HEK293 (cell line): Measurements from ENCODE around the gene KRTAP10-11.

ENCODE experiments used
- CTCF ChIA-PET: fragments of 350-600 bp; formaldehyde crosslinking; extraction: SDS; loops from one replicate; lab custom pipeline; 2021; ENCODE audit warnings: antibody characterized with exemption; lab: Yijun Ruan, JAX
- POLR2A ChIA-PET: fragments of 300-600 bp; formaldehyde crosslinking; extraction: SDS; loops from one replicate; lab custom pipeline; 2020; ENCODE audit warnings: antibody characterized with exemption, inconsistent platforms; lab: Yijun Ruan, JAX
- H3K27ac ChIP-seq: fragments of 200-500 bp; sonication (Bioruptor generic); 2 replicates; pipeline ENCODE4 v1.5.1; 2014; ENCODE audit warnings: low read depth, low read length, control low read depth, inconsistent platforms; ENCODE audit errors: extremely low read depth
- H3K36me3 ChIP-seq, 2 experiments: fragments of 200-500 bp in 1 of 2; sonication (Bioruptor generic) in 1 of 2; 1 replicate in 1 of 2; 2 replicates in 1 of 2; pipeline ENCODE4 v1.5.1; 2014 to 2017; ENCODE audit warnings: inconsistent platforms in 2 of 2, low read length in 2 of 2; ENCODE audit not compliant: control insufficient read depth in 2 of 2, insufficient read depth in 1 of 2
- H3K4me1 ChIP-seq: fragments of 200-500 bp; sonication (Bioruptor generic); 2 replicates; pipeline ENCODE4 v1.5.1; 2014; ENCODE audit warnings: mild to moderate bottlenecking, low read length, inconsistent platforms; ENCODE audit not compliant: control insufficient read depth, insufficient read depth
- H3K4me3 ChIP-seq: 2 replicates; pipeline ENCODE4 v1.5.1; 2011; ENCODE audit warnings: low read depth, mild to moderate bottlenecking, control low read depth, low read length, moderate library complexity
- H3K9me3 ChIP-seq: fragments of 200-500 bp; sonication (Bioruptor generic); 2 replicates; pipeline ENCODE4 v1.5.1; 2014; ENCODE audit warnings: low read depth, low read length, inconsistent platforms; ENCODE audit not compliant: control insufficient read depth, insufficient read depth
- KLF1 ChIP-seq: fragments of 450-650 bp; formaldehyde crosslinking; IDR thresholded peaks from 2 replicates; pipeline ENCODE4 v1.5.1; 2016; ENCODE audit warnings: missing biosample characterization, missing genetic modification characterization
- KLF8 ChIP-seq: fragments of 450-650 bp; formaldehyde crosslinking; IDR thresholded peaks from 2 replicates; pipeline ENCODE4 v1.5.1; 2016; ENCODE audit warnings: missing biosample characterization, missing genetic modification characterization
- MYNN ChIP-seq: fragments of 450-650 bp; formaldehyde crosslinking; IDR thresholded peaks from 2 replicates; pipeline ENCODE4 v1.5.1; 2016; ENCODE audit warnings: missing biosample characterization, missing genetic modification characterization, borderline replicate concordance
- MZF1 ChIP-seq: fragments of 450-650 bp; formaldehyde crosslinking; IDR thresholded peaks from 2 replicates; pipeline ENCODE4 v1.5.1; 2017; ENCODE audit warnings: missing biosample characterization, missing genetic modification characterization, borderline replicate concordance
- OSR2 ChIP-seq: fragments of 450-650 bp; formaldehyde crosslinking; IDR thresholded peaks from 2 replicates; pipeline ENCODE4 v1.5.1; 2016; ENCODE audit warnings: missing biosample characterization, missing genetic modification characterization
- PRDM10 ChIP-seq: fragments of 450-650 bp; formaldehyde crosslinking; IDR thresholded peaks from 2 replicates; pipeline ENCODE4 v1.5.1; 2016; ENCODE audit warnings: missing biosample characterization, missing genetic modification characterization
- RBAK ChIP-seq: fragments of 450-650 bp; formaldehyde crosslinking; IDR thresholded peaks from 2 replicates; pipeline ENCODE4 v1.5.1; 2016; ENCODE audit warnings: missing biosample characterization, missing genetic modification characterization
- SALL2 ChIP-seq: fragments of 450-650 bp; formaldehyde crosslinking; IDR thresholded peaks from 2 replicates; pipeline ENCODE4 v1.5.0; 2017; ENCODE audit warnings: missing biosample characterization, mild to moderate bottlenecking, missing genetic modification characterization, borderline replicate concordance
- SP7 ChIP-seq: fragments of 450-650 bp; formaldehyde crosslinking; IDR thresholded peaks from 2 replicates; pipeline ENCODE4 v1.5.1; 2016; ENCODE audit warnings: missing biosample characterization, missing genetic modification characterization
- TCF7L2 ChIP-seq: IDR thresholded peaks from 2 replicates; pipeline ENCODE4 v1.6.1; 2011; ENCODE audit warnings: low read depth, mild to moderate bottlenecking, inconsistent platforms, low read length, moderate library complexity, borderline replicate concordance
- ZBTB20 ChIP-seq: fragments of 450-650 bp; formaldehyde crosslinking; IDR thresholded peaks from 2 replicates; pipeline ENCODE4 v1.5.1; 2016; ENCODE audit warnings: missing biosample characterization, missing genetic modification characterization
- ZBTB8A ChIP-seq: fragments of 450-650 bp; formaldehyde crosslinking; IDR thresholded peaks from 2 replicates; pipeline ENCODE4 v1.5.1; 2016; ENCODE audit warnings: missing biosample characterization, missing genetic modification characterization
- ZFHX2 ChIP-seq: fragments of 450-650 bp; formaldehyde crosslinking; conservative IDR thresholded peaks from 2 replicates; pipeline ENCODE4 v1.5.1; 2016; ENCODE audit warnings: missing biosample characterization, missing genetic modification characterization
- ZNF132 ChIP-seq: fragments of 450-650 bp; formaldehyde crosslinking; IDR thresholded peaks from 2 replicates; pipeline ENCODE4 v1.5.1; 2017; ENCODE audit warnings: missing biosample characterization, missing genetic modification characterization, borderline replicate concordance
- ZNF133 ChIP-seq: fragments of 450-650 bp; formaldehyde crosslinking; IDR thresholded peaks from 2 replicates; pipeline ENCODE4 v1.5.1; 2016; ENCODE audit warnings: missing biosample characterization, missing genetic modification characterization
- ZNF140 ChIP-seq: fragments of 450-650 bp; formaldehyde crosslinking; IDR thresholded peaks from 2 replicates; pipeline ENCODE4 v1.5.1; 2016; ENCODE audit warnings: missing biosample characterization, missing genetic modification characterization
- ZNF184 ChIP-seq: fragments of 450-650 bp; IDR thresholded peaks from 2 replicates; pipeline ENCODE4 v1.5.1; 2018; ENCODE audit warnings: missing biosample characterization, mild to moderate bottlenecking, missing genetic modification characterization
- ZNF211 ChIP-seq: fragments of 450-650 bp; formaldehyde crosslinking; IDR thresholded peaks from 2 replicates; pipeline ENCODE4 v1.5.1; 2016; ENCODE audit warnings: low read depth, missing biosample characterization, missing genetic modification characterization
- ZNF280C ChIP-seq: fragments of 450-650 bp; formaldehyde crosslinking; IDR thresholded peaks from 2 replicates; pipeline ENCODE4 v1.5.1; 2016; ENCODE audit warnings: missing biosample characterization, missing genetic modification characterization
- ZNF302 ChIP-seq: fragments of 450-650 bp; formaldehyde crosslinking; IDR thresholded peaks from 2 replicates; pipeline ENCODE4 v1.5.1; 2016; ENCODE audit warnings: missing biosample characterization, missing genetic modification characterization, low read depth
- ZNF473 ChIP-seq: fragments of 450-650 bp; formaldehyde crosslinking; IDR thresholded peaks from 2 replicates; pipeline ENCODE4 v1.5.1; 2017; ENCODE audit warnings: missing biosample characterization, missing genetic modification characterization
- ZNF530 ChIP-seq: fragments of 450-650 bp; formaldehyde crosslinking; IDR thresholded peaks from 2 replicates; pipeline ENCODE4 v1.5.1; 2016; ENCODE audit warnings: low read depth, missing biosample characterization, missing genetic modification characterization
- ZNF621 ChIP-seq: fragments of 450-650 bp; formaldehyde crosslinking; IDR thresholded peaks from 2 replicates; pipeline ENCODE4 v1.5.1; 2017; ENCODE audit warnings: missing biosample characterization, missing genetic modification characterization
- ZNF660 ChIP-seq: fragments of 450-650 bp; IDR thresholded peaks from 2 replicates; pipeline ENCODE4 v1.5.1; 2018; ENCODE audit warnings: missing biosample characterization, mild to moderate bottlenecking, missing genetic modification characterization
- ZNF670 ChIP-seq: fragments of 450-650 bp; formaldehyde crosslinking; IDR thresholded peaks from 2 replicates; pipeline ENCODE4 v1.5.1; 2016; ENCODE audit warnings: missing biosample characterization, missing genetic modification characterization, low read depth
- ZNF707 ChIP-seq: fragments of 450-650 bp; formaldehyde crosslinking; IDR thresholded peaks from 2 replicates; pipeline ENCODE4 v1.5.1; 2016; ENCODE audit warnings: missing biosample characterization, missing genetic modification characterization
- ZNF76 ChIP-seq: fragments of 450-650 bp; formaldehyde crosslinking; IDR thresholded peaks from 2 replicates; pipeline ENCODE4; 2016; ENCODE audit warnings: low read depth, missing biosample characterization, missing genetic modification characterization, borderline replicate concordance

KRTAP10-11 gene

GRCh38 chr21:44616591-44616926 lies 29.7 kb upstream of the KRTAP10-11 start (continued):
- TF ChIP-seq ZNF707 (no peak), PRDM10 (tag by site-specific recombination) (no peak), TCF7L2 (no peak), SALL2 (tag by site-specific recombination) (no peak), ZNF473 (tag by site-specific recombination) (no peak), ZNF76 (no peak), ZNF132 (tag by site-specific recombination) (no peak)

GRCh38 chr21:44617071-44617501 lies 29.1 kb upstream of the KRTAP10-11 start:
- H3K9me3 ChIP-seq: no peaks in the 10 kb centered on the region
- POLR2A ChIA-PET: no interaction called here
- TF ChIP-seq ZBTB8A (tag by site-specific recombination): no peak
- TF ChIP-seq ZFHX2: peak; percentile 39
- TF ChIP-seq ZNF133: no peak
- H3K36me3 ChIP-seq: no peaks in the 10 kb centered on the region
- H3K4me1 ChIP-seq: no peaks in the 10 kb centered on the region
- no peak overlapping the region for H3K4me3 ChIP-seq
- H3K27ac ChIP-seq: no peak overlapping the region
- CTCF ChIA-PET: interaction anchor here (0.6 kb wide), 1 partner anchor 314 kb away, joined by 5 read pairs; no protein-coding TSS in a partner anchor

- Histone ChIP-seq H3K9me3 (no peaks in the 10 kb centered on the region), H3K36me3 (no peaks in the 10 kb centered on the region), H3K27ac (no peak overlapping the region), H3K4me1 (no peaks in the 10 kb centered on the region), H3K4me3 (no peak overlapping the region)
- no peak for TF ChIP-seq ZNF211
- no peak for TF ChIP-seq KLF1 (tag by site-specific recombination)
- no peak for TF ChIP-seq MYNN (tag by site-specific recombination)
- no peak for TF ChIP-seq ZNF621 (tag by site-specific recombination)
- TF ChIP-seq ZNF660 (tag by site-specific recombination): no peak
- no peak for TF ChIP-seq MZF1 (tag by site-specific recombination)
- ChIA-PET POLR2A (no interaction called here), CTCF (interaction anchor here (0.6 kb wide), 1 partner anchor 683 kb away, joined by 3 read pairs; no protein-coding TSS in a partner anchor)
Observed at GRCh38 chr21:44618504-44618903, 27.7 kb upstream of the KRTAP10-11 start.

GRCh38 chr21:44618909-44619308 lies 27.3 kb upstream of the KRTAP10-11 start:
- CTCF ChIA-PET: interaction anchor here (0.6 kb wide), 1 partner anchor 682 kb away, joined by 3 read pairs; no protein-coding TSS in a partner anchor
- Histone ChIP-seq H3K9me3 (no peaks in the 10 kb centered on the region), H3K27ac (no peak overlapping the region), H3K4me3 (no peak overlapping the region), H3K36me3 (no peaks in the 10 kb centered on the region), H3K4me1 (no peaks in the 10 kb centered on the region)
- POLR2A ChIA-PET: no interaction called here
- TF ChIP-seq KLF8 (no peak), ZNF670 (tag by site-specific recombination) (no peak), ZNF473 (tag by site-specific recombination) (no peak), RBAK (no peak), ZNF184 (tag by site-specific recombination) (no peak), ZNF140 (tag by site-specific recombination) (no peak), SP7 (no peak), ZNF302 (no peak), OSR2 (tag by site-specific recombination) (no peak), ZNF76 (no peak), ZBTB20 (tag by site-specific recombination) (no peak), ZNF530 (tag by site-specific recombination) (no peak), ZNF280C (tag by site-specific recombination) (no peak)
